HG03565 (cell line): ENCODE data around the gene STOM.
A peak's percentile ranks its signal among the peaks of the same experiment; 100 is the strongest.

Experiments
- ATAC-seq: cut with Tn5 transposase; IDR thresholded peaks from one replicate; pipeline ENCODE4 v1.9.1; 2021; ENCODE audit warnings: mild to moderate bottlenecking, moderate library complexity; ENCODE audit not compliant: unreplicated experiment

STOM gene

DNA sequence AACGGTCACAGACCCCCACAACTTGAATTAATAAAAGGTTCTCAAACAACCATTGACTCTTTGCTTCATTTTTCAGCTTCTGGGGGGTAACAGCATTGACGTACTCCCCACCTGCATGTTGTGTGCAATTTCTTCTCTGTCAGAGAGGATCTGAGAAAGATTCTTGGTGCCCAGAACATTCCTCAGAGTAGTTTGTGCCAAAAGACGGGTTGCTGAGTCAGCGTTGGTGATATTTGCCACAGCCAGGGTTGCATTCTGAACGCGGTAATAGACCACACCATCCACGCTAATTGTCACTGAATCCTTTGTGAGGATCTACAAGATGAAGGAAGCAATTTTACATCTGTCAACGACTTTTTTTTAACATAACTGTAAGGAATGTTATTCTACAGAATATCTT is 21.0 kb downstream of the STOM start:
- ATAC-seq = no peak

DNA sequence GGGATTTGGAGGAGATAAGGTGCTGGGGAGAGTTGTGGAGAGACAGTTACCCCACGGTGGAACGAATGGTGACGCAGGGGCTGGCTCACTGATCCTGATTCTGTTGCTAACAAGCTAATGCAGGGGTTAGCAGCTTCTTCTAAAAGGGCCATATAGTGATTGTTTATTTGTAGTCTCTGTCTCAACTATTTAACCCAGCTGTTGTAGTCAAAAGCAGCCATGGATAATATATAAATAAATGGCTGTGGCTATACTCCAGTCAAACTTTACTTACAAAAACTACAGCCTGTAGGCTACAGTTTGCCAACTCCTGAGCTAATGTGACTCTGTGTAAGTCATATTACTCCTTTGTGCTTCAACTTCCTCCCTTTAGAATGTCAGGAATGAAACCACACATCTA is 21.8 kb downstream of the STOM start:
- ATAC-seq = no peak

DNA sequence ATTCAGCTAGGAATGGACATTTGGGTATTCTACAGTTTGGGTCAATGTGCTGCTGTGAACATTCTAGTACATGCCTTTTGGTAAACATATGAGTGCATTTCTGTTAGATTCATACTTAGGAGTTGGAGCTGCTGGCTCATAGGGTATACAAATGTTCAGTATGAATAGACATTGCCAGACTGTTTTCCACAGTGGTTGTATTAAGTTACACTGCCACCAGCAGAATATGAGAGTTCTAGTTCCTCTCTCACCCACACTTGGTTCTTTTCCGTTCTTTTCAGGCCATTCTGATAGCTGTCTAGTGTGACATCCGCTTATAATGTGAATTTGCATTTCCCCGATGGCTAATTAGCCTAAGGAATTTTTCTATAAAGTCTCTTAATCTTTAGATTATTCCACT is 25.0 kb downstream of the STOM start:
- no peak for ATAC-seq

DNA sequence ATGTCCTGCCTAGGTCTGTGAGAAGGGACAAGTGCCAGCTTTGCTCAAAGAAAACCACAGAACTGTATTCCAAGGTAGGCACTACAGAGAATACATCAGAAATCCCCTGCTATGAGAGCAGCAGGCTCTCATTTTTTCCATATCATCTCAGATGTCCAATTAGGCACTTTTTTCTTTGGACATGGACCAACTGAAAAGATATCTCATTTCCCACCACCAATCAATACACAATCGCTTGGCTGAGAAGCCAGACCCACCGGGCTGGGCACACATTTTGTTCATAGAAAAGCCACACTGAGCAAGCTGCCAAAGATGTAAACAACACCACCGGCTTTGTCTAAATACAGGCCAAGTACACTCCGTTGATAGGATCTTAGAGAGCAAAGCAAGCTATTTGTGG is 25.9 kb downstream of the STOM start:
- ATAC-seq = no peak

DNA sequence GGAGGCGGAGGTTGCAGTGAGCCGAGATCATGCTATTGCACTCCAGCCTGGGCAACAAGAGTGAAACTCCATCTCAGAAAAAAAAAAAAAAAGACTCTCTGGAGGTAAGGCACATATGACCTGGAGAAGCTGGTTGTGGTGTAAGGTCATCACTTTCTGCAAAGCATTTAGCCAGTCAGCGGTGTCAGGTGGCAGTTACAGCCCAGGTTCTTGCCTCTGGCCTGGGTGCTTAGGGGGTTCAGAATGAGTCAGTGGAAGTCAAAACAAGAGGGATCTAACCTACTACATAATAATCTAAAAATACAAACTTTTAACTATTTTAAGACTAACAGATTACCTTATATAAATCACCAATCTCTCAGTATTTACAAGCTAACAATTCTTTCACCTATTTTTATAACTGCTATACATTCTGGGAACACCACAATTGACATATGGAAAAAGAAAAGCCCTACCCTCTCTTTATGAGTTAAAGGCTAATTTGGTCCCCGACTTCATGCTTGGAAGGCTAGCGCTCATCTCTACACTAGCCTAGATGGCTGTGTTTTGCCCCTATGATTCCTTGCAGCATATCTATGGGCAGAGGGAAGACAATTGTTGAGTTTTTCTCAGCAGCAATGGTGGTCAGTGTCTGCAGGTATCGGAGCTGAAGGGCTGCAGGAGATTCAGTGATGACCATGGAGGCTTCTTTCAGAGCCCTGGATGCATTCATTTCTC is 29.2 kb downstream of the STOM start:
- ATAC-seq = peak; percentile 87

DNA sequence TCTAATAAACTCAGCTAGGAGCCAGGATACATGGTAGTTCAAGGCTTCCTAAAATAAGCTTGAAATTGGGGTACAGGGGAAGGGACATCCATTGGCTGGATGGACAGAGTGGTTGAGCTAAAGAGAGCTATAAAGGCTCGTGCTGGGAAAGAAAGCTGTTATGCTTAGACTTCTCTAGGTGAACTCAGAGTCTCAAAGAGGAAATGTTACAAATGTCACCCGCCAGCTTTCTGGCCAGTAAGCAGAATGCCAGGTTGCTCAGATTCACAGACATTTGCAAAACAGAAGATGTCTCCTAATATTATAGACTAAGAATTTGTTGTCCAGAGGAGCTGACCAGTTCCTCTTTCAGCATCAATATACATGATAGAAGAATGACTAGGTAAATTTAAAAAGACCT is 30.6 kb downstream of the STOM start:
- no peak for ATAC-seq

DNA sequence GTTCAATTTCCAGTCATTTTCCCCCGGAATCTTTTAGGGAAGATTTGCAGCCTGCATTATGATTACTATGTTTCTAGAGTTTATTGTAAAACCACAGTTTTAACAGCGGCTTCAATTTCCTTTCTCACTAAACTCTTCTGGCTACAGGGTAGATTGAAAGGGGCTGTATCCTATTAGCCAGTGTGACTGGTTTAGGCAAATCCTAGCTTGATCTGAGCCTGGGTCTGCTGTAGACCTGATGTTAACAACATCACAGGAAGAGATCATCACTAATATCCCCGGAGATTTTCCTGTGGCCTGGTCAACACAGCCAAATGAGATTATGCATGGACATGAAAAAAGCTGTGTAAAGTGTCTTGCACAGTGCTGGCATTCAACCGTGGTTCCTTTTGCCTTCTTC is 33.4 kb downstream of the STOM start:
- no peak for ATAC-seq

DNA sequence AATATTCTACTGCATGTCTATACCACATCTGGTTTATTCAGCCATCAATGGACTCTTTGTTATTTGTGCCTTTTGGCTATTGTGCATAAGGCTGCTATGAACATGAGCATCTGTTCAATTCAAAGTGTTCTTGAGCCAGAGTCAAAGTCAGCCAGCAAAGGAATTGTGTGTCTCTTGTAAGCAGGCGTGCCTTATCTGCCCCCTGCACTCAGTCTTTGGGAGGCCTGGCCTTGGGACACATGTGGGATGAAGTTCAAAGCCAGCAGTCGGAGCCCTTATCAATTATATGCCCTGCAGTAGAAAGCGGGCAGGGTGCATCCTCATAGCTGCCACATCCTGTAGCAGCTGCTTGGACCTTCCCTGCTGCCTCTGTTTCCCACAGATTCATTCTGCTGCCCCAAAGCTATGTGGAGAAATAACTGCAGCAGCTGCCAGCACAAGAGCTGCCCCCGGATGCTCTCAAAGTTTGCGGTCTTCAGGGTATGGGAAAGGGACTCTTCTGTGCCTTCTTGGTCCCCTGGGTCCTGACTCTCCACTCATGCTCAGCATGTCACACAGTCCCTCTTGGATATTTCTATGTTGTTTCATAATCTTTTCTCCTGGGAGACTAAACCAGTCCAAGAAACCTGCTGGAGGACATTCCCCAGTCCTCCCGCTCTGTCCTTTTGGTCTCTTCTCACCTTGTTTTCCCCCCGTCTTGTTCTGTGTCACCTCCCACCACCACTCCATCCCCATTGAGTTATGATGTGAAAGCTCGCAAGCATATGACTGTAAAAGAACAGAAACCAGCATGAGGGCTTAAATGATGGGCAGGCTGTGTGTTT is 35.9 kb downstream of the STOM start:
- ATAC-seq = no peak

DNA sequence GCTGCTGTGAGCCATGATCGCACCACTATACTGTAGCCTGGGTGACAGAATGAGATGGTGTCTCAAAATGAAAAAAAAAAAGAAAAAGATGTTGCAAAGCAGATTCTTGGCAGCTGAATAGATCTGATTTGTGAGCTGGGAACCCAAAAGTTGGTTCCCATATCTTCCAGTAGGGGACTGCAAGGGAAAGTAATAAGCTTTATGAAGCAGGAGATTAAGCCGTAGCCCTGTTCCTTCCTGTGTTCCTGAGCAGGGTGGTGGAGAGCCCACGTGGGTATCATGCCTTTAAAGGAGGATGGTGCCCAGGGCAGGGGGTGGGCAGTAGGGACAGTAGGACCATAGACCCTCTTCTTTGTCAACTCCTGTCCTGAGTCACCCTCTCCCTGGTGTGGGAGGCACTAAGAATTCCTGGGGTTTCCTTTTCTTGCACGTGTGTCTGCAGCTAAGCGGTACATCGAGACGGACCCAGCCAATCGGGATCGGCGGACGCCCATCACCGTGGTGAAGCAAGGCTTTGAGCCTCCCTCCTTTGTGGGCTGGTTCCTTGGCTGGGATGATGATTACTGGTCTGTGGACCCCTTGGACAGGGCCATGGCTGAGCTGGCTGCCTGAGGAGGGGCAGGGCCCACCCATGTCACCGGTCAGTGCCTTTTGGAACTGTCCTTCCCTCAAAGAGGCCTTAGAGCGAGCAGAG is 37.9 kb downstream of the STOM start:
- ATAC-seq = no peak

DNA sequence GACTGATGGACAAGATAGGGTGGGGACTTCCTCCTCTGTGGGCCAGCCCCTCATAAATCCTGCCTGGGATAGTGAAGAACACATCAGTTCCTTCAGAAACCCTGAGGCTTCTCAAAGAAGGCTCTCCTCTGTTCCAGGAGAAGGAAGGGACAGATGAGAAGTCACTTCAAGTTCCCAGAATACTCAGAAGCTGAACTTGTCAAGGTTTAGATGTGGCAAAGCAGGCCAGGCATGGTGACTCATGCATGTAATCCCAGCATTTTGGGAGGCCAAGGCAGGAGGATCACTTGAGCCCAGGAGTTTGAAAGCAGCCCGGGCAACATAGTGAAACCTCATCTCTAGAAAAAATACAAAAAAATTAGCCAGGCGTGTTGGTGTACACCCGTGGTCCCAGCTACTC is 38.5 kb downstream of the STOM start:
- no peak for ATAC-seq

DNA sequence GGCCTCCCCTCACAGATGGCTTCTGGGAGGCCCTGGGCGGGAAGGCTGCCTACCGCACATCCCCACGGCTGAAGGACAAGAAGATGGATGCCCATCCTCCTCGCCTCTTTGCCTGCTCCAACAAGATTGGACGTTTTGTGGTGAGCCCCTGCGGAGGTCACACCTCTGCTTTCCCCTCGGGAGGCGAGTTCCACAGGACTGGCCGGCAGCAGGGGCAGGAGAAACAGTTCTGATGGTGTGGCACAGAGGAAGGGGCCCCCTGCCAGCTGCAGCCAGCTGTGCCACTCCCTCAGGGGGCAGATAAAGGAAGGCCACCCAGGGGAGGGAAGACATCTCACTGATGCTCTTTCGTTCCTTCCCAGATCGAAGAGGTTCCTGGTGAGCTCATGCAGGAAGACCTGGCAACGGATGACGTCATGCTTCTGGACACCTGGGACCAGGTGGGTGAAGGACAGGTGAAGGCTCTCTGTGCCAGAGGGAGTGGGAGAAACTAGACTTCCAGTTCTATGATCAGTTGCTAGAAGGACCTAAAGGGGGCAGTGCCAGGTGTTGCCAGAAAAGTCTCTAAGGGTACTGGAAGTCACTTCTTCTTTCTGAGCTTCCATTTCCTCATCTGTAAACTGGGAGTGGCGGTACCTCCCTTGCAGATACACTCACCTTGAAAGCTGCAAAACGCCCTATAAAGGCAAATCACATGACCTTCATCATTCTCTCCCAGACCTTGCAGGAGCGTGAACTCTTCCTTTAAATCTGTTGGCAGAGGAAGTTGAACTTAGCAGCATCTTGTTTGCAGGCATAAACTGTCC is 41.0 kb downstream of the STOM start:
- no peak for ATAC-seq

DNA sequence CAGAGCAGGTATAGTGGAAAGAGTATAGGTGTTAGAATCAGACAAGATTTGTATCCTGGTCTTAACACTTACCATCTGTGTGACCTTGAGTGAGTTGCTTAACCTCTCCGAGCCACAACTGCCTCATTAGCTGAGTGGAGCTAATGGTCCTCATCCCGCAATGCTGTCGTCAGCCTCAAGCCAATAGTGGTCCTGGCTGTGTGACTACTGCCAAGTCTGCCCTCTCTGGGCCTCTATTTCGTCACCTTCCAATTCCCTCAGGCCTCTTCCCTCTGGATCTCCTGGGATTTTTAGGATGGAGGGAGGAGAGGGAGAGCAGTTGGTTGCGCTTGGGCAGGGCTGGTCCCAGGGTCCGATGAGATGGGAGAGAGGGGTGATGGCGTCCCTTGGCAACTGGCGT is 41.6 kb downstream of the STOM start:
- ATAC-seq = no peak

DNA sequence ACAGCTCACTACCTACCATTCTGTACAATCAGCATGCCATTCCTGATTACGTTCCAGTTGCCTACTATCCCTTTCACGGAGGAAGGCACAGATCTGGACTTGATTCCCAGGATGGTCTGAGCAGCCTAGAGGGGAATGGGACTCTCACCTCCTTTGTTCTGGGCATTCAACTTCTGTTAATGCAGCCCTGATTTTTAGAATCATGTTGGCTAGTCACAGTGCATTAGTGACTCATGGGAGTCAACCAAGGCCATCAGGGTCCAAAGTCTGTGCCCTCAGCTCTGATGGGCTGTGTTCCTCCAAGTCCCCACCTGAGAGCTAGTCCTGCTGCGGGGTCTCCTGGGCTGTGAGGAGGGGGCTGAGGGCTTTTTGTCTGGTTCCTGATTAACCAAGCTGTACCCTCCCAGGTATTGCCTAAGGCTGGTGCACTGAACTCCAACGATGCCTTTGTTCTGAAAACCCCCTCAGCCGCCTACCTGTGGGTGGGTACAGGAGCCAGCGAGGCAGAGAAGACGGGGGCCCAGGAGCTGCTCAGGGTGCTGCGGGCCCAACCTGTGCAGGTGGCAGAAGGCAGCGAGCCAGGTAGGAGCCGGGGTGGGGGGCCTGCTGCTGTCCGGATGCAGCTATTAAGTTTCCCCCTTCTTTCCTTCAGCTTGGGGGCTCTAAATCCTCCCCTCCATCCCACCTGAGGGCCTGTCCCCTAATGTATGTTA is 43.0 kb downstream of the STOM start:
- no peak for ATAC-seq

DNA sequence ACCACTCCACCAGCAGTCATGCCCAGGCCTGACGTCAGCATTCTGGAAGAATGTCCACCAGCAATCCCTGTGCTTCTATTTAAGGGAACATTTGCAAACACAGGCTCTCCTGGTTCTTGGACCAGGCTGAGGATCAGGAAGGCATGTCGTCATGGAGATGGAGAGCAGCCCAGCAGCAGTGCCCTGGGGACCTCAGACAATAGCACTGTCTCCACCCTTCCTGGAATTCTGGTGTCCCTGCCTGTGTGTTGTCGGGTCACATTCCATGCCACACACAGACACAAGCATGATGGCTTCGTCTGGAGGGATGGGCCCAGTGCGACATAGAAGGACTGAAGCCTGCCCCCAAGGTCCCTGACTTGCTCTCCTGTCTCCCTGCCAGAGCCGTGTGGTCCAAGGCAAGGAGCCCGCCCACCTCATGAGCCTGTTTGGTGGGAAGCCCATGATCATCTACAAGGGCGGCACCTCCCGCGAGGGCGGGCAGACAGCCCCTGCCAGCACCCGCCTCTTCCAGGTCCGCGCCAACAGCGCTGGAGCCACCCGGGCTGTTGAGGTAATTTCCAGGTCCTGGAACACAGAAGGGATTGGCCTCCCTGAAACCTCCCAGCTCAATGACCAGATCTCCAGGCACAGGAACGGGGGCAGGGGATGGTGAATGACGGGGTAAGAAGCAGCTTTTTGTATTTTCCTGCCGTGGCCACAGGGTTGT is 43.8 kb downstream of the STOM start:
- no peak for ATAC-seq

DNA sequence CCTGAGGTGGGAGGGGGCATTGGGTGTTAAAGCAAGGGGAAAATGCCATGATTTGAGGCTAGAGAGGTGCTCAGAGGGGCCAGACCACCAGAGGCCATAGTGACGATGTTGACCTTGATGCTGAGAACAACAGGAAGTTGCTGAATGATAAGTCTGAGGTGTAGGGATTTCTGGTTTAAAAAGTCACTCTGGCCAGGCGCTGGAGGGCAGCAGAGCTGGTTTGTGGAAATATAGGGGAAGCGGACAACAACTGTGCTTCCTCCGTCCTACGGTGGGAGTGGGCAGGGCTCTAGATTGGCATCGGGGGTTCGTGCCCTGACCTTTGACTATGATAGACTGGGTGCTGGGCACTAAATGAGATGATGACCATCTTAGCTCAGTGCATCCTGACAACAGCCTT is 44.7 kb downstream of the STOM start:
- ATAC-seq = no peak

DNA sequence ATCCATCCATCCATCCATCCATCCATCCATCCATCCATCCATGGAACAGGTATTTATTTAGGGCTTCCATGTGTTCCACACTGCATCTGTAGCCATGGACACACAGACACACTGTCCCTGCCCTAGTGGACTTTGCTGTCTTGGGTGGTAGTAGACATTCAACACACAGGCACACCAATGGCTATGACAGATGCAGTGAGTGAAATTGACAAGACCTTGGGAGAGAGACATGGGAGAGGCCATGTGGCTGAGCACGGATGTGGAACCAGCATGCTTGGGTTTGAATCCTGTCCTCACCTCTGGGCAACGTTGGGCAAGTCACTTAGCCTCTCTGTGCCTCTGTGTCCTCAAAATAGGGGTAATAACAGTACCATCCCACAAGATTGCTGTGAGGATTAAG is 45.3 kb downstream of the STOM start:
- ATAC-seq = no peak

DNA sequence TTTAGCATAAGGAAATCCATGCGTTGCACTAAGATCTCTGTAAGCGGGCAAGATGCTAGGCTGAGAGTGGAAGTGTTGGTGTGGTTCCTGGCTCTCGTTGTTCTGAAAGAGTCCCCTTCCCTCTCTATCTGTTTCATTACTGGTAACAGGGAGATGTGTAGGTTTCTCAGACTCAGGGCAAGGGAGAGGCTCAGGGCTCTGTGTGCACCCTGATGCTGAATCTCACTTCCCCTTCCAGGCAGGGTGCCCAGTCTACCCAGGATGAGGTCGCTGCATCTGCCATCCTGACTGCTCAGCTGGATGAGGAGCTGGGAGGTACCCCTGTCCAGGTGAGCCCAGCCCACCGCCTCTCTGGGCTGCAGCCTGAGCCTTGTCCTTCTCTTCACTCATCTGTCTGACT is 45.7 kb downstream of the STOM start:
- no peak for ATAC-seq

DNA sequence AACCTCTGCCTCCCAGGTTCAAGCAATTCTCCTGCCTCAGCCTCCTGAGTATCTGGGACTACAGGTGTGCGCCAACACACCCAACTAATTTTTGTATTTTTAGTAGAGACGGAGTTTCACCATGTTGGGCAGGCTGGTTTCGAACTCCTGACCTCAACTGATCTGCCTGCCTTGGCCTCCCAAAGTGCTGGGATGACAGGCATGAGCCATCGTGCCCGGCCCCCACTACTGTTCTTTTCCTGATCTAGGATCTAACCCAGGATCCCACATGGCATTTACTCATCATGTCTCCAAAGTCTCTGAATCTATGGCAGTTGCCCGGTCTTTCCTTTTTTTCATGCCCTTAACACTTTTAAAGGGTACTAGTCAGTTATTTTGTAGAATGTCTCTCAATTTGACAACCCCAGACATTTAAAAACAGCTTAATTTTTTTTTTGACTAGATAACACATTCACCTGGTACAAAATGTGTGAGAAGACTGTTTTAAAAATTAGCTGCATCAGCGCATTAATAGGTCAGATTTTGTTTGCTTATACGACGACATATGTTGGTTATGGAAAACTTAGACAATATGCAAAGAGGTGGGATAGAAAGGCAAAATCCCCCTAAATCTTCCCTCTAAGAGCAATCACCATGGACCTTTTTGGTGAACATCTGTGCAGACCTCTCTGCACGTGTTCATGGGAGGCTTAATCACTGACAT is 46.5 kb downstream of the STOM start:
- ATAC-seq = no peak

DNA sequence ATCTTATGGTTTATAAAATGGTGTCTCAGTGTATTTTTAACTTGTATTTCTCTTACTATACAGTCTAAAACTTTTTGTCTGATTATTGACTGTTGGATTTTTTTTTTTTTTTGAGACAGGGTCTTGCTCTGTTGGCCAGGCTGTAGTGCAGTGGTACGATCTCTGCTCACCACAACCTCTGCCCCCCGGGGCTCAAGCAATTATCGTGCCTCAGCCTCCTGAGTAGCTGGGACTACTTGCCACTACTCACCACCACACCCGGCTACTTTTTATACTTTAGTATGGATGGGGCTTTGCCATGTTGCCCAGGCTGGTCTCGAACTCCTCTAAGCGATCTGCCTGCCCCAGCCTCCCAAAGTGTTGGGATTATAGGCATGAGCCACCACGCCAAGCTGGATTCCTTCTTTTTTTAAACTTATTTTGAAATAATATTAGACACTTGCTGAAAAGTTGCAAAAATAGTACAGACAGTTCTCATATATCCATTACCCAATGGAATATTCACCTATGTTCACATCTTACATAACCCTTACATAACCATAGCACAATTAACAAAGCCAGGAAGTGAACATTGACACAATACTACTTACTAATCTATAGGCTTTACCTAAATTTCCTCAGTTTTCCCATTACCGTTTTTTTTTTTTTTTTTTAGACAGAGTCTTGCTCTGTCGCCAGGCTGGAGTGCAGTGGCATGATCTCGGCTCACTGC is 47.2 kb downstream of the STOM start:
- ATAC-seq = no peak
